Endodermal cell (in vitro differentiated cells): ENCODE results near the gene AP1B1. TPM values are rescaled to one million over a fixed set of nuclear protein-coding genes. Genes with fewer than 3 reads are reported as not detected.

Experiments used
- DNase-seq: peaks from one replicate; pipeline ENCODE4 v3.0.0-alpha.2; 2017
- H3K27ac ChIP-seq: 2 replicates; pipeline ENCODE4 v1.5.1; 2013; ENCODE audit warnings: mild to moderate bottlenecking, low read depth, low read length, moderate library complexity
- H3K27me3 ChIP-seq: 2 replicates; pipeline ENCODE4 v1.6.1; 2013; ENCODE audit warnings: mild to moderate bottlenecking, low read length, moderate library complexity; ENCODE audit not compliant: insufficient read depth, control insufficient read depth, poor library complexity, severe bottlenecking
- H3K36me3 ChIP-seq: 2 replicates; pipeline ENCODE4 v1.7.0; 2013; ENCODE audit warnings: mild to moderate bottlenecking, low read length, moderate library complexity; ENCODE audit not compliant: control insufficient read depth, insufficient read depth
- H3K4me1 ChIP-seq: one replicate; pipeline ENCODE4 v1.7.0; 2013; ENCODE audit warnings: low read length; ENCODE audit not compliant: control insufficient read depth, insufficient read depth
- H3K4me3 ChIP-seq: 2 replicates; pipeline ENCODE4 v1.5.1; 2013; ENCODE audit warnings: mild to moderate bottlenecking, low read length, moderate library complexity
- H3K9ac ChIP-seq: 2 replicates; pipeline ENCODE4 v1.6.1; 2013; ENCODE audit warnings: mild to moderate bottlenecking, low read length, moderate library complexity; ENCODE audit not compliant: poor library complexity, severe bottlenecking; ENCODE audit errors: extremely low read depth
- H3K9me3 ChIP-seq: 2 replicates; pipeline ENCODE4 v1.6.1; 2013; ENCODE audit warnings: mild to moderate bottlenecking, low read length, moderate library complexity; ENCODE audit not compliant: control insufficient read depth
- H3K27ac Mint-ChIP-seq: 2 replicates; pipeline ENCODE4 v1.8.0; 2020; ENCODE audit warnings: mixed read lengths
- H3K27me3 Mint-ChIP-seq: 2 replicates; pipeline ENCODE4 v1.8.0; 2021; ENCODE audit warnings: mild to moderate bottlenecking, mixed read lengths; ENCODE audit not compliant: insufficient read depth
- H3K36me3 Mint-ChIP-seq: 2 replicates; pipeline ENCODE4 v1.8.0; 2020; ENCODE audit warnings: low read depth, mixed read lengths
- H3K4me1 Mint-ChIP-seq: 2 replicates; pipeline ENCODE4 v1.8.0; 2020; ENCODE audit warnings: mixed read lengths
- H3K4me3 Mint-ChIP-seq: 2 replicates; pipeline ENCODE4 v1.8.0; 2020; ENCODE audit warnings: mild to moderate bottlenecking, moderate library complexity, mixed read lengths
- H3K9me3 Mint-ChIP-seq: 2 replicates; pipeline ENCODE4 v1.8.0; 2020; ENCODE audit warnings: mild to moderate bottlenecking, mixed read lengths
- CTCF ChIP-seq: fragments of 200-600 bp; sonication (generic); conservative IDR thresholded peaks from 2 replicates; pipeline ENCODE4 v1.5.0; 2021; ENCODE audit warnings: antibody characterized with exemption, mild to moderate bottlenecking
- WGBS, 2 experiments: methylation state at CpG; one replicate each; pipeline versions ENCODE4 v1.1.5 to v1.1.7; 2013; ENCODE audit warnings: missing lambda C conversion rate in 2 of 2, mixed read lengths in 1 of 2; ENCODE audit not compliant: insufficient coverage in 1 of 2, insufficient read length in 1 of 2; 5-methylcytosine and 5-hydroxymethylcytosine counted together
- total RNA-seq, 2 donors: library from RNA; stranded (reverse); fragmentation: NEBNext Ultra II Directional in 1 of 2; extraction: Animal tissue kit (Norgen Biotek cat#: 25700) in 1 of 2; gene quantifications; 2 replicates in 1 of 2; 3 replicates in 1 of 2; pipeline ENCODE4 v1.2.1, GENCODE V29; 2021

Gene AP1B1
- total RNA-seq, 2 donors from 2014 or later, result 64.9 to 76.6 TPM

GRCh38 chr22:29340566-29340965 is 47.8 kb downstream of the AP1B1 start:
- Mint-ChIP-seq H3K4me1 (peaks cover 3% of the 10 kb centered on the region), H3K27ac (no peak overlapping the region), H3K36me3 (peaks cover 67% of the 10 kb centered on the region), H3K4me3 (no peak overlapping the region), H3K27me3 (no peaks in the 10 kb centered on the region), H3K9me3 (no peaks in the 10 kb centered on the region)
- Histone ChIP-seq H3K36me3 (peaks cover 63% of the 10 kb centered on the region), H3K9ac (no peak overlapping the region), H3K4me1 (no peaks in the 10 kb centered on the region), H3K27me3 (no peaks in the 10 kb centered on the region), H3K27ac (no peak overlapping the region), H3K9me3 (no peaks in the 10 kb centered on the region), H3K4me3 (no peak overlapping the region)
- WGBS, 2 experiments, result 95 to 96% methylated on average over 8 of the region's 8 CpGs
- TF ChIP-seq CTCF, result no peak
- DNase-seq, result no peak

DNA sequence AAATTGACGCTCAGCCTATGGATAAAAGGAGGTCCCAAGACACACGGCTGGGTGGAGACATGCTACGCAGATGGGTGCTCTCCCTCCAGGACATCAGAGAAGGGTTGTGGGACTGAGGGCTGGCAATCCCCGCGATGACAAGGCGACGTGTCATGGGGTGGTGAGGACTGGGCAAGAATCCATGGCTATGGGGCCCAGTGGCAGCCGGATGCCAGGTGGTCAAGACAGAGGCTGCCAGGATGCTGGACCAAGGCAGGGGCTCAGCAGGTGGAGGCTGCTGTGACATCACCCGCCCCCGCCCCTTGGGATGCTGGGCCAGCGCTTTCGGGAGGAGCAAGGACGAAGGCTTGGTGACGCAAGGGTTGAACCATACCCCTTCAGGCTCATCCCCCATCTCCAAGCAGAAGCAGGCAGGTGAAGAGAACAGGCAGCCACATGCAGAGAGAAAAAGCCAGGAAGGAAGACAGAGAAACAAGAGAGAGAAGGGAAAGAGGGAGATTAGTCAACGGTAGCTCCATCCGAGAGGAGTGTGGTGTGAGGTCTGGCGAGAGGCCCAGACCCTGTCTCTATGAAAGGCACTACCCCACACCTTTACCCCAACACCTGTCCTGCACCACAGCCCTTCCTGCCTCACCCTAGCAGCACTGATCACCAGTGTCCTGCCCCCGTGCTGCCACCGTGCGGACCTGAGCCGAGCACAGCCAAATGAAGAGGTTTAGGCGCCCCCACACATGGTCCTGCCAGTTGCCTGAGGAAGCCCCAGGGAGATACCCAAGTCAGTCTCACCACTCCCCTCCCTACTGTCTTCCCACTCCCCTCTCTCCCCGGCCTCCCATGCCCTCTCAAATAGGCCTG is 48.8 kb downstream of the AP1B1 start:
- no peak overlapping the region for H3K9ac ChIP-seq
- DNase-seq, result no peak
- Mint-ChIP-seq H3K27ac (no peak overlapping the region), H3K9me3 (no peaks in the 10 kb centered on the region), H3K36me3 (peaks cover 62% of the 10 kb centered on the region), H3K27me3 (no peaks in the 10 kb centered on the region), H3K4me1 (peaks cover 11% of the 10 kb centered on the region), H3K4me3 (no peak overlapping the region)
- no peak overlapping the region for H3K4me3 ChIP-seq
- no peaks in the 10 kb centered on the region for H3K4me1 ChIP-seq
- TF ChIP-seq CTCF, result no peak
- 93 to 98% methylated on average over 8 to 23 of the region's 23 CpGs for WGBS, 2 experiments
- H3K27me3 ChIP-seq, result no peaks in the 10 kb centered on the region
- H3K9me3 ChIP-seq, result no peaks in the 10 kb centered on the region
- H3K36me3 ChIP-seq, result peaks cover 68% of the 10 kb centered on the region
- no peak overlapping the region for H3K27ac ChIP-seq

DNA sequence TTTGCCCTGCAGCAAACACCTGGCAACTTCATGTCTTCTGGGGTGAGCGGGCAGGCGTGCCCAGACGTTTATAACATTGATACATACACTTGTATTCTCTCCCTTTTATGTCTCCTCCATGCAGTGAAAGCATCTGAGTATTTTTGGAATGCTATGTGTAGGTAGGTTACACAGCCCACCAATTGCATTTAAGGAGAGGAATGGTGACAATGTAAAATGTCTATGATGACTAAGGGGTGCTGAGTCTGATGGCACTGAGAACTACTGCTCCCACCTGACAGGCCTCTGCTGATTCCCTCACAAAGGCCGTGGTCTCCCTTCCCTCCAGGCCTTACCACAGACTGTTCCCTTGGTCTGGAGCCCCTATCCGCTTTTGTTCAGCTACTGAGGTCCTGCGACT is 50.0 kb downstream of the AP1B1 start:
- no peak for TF ChIP-seq CTCF
- H3K9ac ChIP-seq, result no peak overlapping the region
- Mint-ChIP-seq H3K4me3 (no peak overlapping the region), H3K9me3 (no peaks in the 10 kb centered on the region), H3K4me1 (peaks cover 11% of the 10 kb centered on the region), H3K27ac (no peak overlapping the region), H3K36me3 (peaks cover 59% of the 10 kb centered on the region), H3K27me3 (no peaks in the 10 kb centered on the region)
- no peaks in the 10 kb centered on the region for H3K9me3 ChIP-seq
- WGBS, 2 experiments, result 89 to 100% methylated on average over 4 to 6 of the region's 6 CpGs
- H3K4me1 ChIP-seq, result no peaks in the 10 kb centered on the region
- no peak for DNase-seq
- no peak overlapping the region for H3K27ac ChIP-seq
- H3K27me3 ChIP-seq, result no peaks in the 10 kb centered on the region
- peaks cover 69% of the 10 kb centered on the region for H3K36me3 ChIP-seq
- no peak overlapping the region for H3K4me3 ChIP-seq
